Hippocampal formation (tissue), 2 donors: Measurements from ENCODE around the gene SUPT4H1.

Experiments used
- DNase-seq, 2 donors: peaks; one replicate each; lab custom pipeline; 2025; lab: John Stamatoyannopoulos, UW

The SUPT4H1 gene

GRCh38 chr17:58339755-58340404 lies 12.1 kb downstream of the SUPT4H1 start:
- DNase-seq: no peak

- no peak for DNase-seq
Measured at GRCh38 chr17:58338841-58339754, 12.9 kb downstream of the SUPT4H1 start.

GRCh38 chr17:58338454-58338840 lies 13.6 kb downstream of the SUPT4H1 start:
- no peak for DNase-seq

- DNase-seq: peak in 1 of 2 donors; percentile 57
Measured at GRCh38 chr17:58337600-58338453, 14.2 kb downstream of the SUPT4H1 start.

- no peak for DNase-seq
Measured at GRCh38 chr17:58337210-58337599, 14.8 kb downstream of the SUPT4H1 start.

- no peak for DNase-seq
Measured at GRCh38 chr17:58336456-58337209, 15.4 kb downstream of the SUPT4H1 start.

- no peak for DNase-seq
Measured at GRCh38 chr17:58335779-58336455, 16.1 kb downstream of the SUPT4H1 start.

- DNase-seq: no peak
Measured at GRCh38 chr17:58335061-58335731, 16.8 kb downstream of the SUPT4H1 start.

- no peak for DNase-seq
Measured at GRCh38 chr17:58334661-58335060, 17.3 kb downstream of the SUPT4H1 start.

- no peak for DNase-seq
Measured at GRCh38 chr17:58334256-58334655, 17.7 kb downstream of the SUPT4H1 start.

- no peak for DNase-seq
Measured at GRCh38 chr17:58333736-58334207, 18.2 kb downstream of the SUPT4H1 start.

GRCh38 chr17:58332778-58333735 lies 18.9 kb downstream of the SUPT4H1 start:
- no peak for DNase-seq

GRCh38 chr17:58331815-58332777 lies 19.9 kb downstream of the SUPT4H1 start:
- DNase-seq: no peak

GRCh38 chr17:58330997-58331814 lies 20.8 kb downstream of the SUPT4H1 start:
- DNase-seq: no peak

- DNase-seq: no peak
Measured at GRCh38 chr17:58330538-58330996, 21.4 kb downstream of the SUPT4H1 start.

- no peak for DNase-seq
Measured at GRCh38 chr17:58329810-58330537, 22.0 kb downstream of the SUPT4H1 start.
